ENCODE measurements around the gene ADCY4. TPM values are rescaled to one million over a fixed set of nuclear protein-coding genes. Genes with fewer than 3 reads are reported as not detected.
"Not testable (repeated sequence)": the region's sequence is repeated elsewhere in the genome, so short reads cannot be mapped to it uniquely, and the experiment has no call there.

Gene ADCY4
- total RNA-seq, 4 donors from 2014 or later = 9.7 to 144 (median 45.6) TPM

DNA sequence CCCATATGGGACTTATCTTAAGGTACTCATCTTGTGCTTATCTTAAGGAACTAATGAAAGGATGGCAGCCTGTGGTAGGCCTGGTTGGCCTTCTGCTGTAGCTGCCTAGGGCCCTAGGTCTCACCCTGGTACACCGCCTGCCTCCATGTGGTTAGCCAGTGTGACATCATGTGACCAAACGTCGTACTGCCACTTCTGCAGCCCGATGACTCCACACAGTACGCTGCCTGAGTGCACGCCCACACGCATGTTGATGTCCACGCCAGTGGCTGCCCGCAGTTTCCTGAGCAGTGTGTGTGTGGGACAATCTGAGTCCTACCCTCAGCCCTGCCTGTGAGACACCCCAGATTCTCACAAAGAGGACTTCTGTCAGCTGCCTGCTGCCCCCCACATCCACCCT lies 5.1 kb downstream of the ADCY4 start:
- ATAC-seq (ENCODE audit: low FRiP score) = peak; percentile 6
- TF ChIP-seq, protein P1, sequence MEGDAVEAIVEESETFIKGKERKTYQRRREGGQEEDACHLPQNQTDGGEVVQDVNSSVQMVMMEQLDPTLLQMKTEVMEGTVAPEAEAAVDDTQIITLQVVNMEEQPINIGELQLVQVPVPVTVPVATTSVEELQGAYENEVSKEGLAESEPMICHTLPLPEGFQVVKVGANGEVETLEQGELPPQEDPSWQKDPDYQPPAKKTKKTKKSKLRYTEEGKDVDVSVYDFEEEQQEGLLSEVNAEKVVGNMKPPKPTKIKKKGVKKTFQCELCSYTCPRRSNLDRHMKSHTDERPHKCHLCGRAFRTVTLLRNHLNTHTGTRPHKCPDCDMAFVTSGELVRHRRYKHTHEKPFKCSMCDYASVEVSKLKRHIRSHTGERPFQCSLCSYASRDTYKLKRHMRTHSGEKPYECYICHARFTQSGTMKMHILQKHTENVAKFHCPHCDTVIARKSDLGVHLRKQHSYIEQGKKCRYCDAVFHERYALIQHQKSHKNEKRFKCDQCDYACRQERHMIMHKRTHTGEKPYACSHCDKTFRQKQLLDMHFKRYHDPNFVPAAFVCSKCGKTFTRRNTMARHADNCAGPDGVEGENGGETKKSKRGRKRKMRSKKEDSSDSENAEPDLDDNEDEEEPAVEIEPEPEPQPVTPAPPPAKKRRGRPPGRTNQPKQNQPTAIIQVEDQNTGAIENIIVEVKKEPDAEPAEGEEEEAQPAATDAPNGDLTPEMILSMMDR (IDR thresholded peaks at IDR 0.05) = no peak
- DNase-seq (ENCODE audit: low spot score) = no peak

DNA sequence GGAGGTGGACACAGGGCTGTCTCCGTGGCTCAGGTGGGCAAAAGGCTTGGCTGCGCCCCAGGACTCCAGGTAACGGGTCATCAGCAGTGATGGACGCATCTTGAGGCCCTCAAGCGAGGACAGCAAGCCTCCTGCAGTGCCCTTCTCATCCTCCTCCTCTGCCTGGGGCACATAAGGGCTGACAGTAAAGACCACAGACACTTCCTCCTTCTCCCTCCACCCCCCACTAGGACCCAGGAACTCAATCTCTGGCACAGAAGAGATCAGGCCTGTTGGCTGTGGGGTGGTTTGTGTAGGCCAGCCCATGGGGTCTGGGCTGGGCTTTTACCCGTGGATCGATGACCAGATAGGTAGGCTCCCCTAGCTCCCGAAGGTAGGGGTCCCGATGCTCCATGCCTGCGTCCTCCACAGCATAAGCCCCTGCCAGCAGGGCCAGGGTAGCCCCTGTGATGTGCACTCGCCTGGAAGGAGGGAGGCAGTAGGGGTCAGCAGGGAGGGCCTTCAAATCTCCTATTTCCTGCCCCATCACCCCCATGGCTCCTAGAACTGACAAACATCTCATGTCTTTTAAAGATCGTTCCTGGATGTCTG lies 5.7 kb downstream of the ADCY4 start:
- DNase-seq (ENCODE audit: low spot score) (no peak), ATAC-seq (ENCODE audit: low FRiP score) (no peak)
- TF ChIP-seq, protein P1 (IDR thresholded peaks at IDR 0.05) = no peak

DNA sequence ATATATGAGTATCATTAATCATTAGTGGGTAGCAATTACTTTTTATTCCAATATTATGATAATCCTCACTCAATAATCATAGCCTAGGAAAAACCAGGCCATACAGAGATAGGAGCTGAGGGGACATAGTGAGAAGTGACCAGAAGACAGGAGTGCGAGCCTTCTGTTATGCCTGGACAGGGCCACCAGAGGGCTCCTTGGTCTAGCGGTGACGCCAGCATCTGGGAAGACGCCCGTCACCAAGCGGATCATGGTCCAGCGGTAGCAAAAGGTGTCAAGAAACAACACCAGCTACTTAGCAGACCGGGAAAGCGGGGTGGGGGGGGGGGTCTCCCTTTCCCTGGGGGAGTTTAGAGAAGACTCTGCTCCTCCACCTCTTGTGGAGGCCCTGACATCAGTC lies 7.0 kb downstream of the ADCY4 start:
- DNase-seq (ENCODE audit: low spot score); ATAC-seq (ENCODE audit: low FRiP score): not testable (repeated sequence)
- TF ChIP-seq, protein P1 (IDR thresholded peaks at IDR 0.05) = peak in 1 of 3 donors; percentile 6

DNA sequence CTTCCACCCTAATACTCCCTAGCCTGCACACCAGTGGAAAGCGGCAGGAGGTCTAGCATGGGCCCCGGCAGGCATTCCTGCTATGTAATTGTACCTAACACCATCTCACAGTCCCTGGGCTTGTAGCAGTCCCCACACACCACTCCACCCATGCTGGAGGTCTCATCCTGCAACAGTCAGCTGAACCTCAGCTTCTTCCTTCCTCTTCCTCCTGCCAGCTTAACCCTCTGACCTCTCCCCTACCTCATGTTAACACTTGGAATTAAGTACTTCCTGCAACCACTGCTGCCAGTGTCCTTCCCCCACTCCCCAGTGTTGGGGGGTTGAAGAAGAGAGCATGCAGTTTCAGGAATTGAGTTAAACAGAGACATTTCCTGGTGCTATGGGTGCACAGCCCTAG lies 7.6 kb downstream of the ADCY4 start:
- DNase-seq (ENCODE audit: low spot score) (no peak), ATAC-seq (ENCODE audit: low FRiP score) (no peak)

DNA sequence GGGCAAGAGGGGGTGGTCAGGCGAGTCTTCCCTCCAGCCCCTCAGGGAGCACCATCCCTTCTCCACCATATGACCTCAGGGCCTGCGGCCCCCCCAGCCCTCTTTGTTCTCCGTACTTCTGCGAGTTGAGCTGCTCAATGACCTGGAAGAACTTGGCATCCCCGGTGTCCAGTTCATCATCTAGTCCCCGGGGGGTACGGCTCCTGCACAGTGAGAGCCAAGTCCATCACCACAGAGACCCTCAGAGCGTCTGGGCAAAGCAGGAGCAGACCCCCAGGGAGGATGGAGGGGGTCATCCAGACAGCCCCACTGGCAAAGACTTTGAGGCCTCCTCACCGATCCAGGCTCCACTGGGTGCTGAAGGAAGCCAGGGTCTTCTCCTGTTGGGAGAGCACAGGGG lies 8.9 kb downstream of the ADCY4 start:
- DNase-seq (ENCODE audit: low spot score) (no peak), ATAC-seq (ENCODE audit: low FRiP score) (no peak)
- TF ChIP-seq, protein P1 (IDR thresholded peaks at IDR 0.05) = no peak

More for the DNA sequence above, 7.6 kb downstream of the ADCY4 start:
- TF ChIP-seq, protein P1 (IDR thresholded peaks at IDR 0.05) = no peak

DNA sequence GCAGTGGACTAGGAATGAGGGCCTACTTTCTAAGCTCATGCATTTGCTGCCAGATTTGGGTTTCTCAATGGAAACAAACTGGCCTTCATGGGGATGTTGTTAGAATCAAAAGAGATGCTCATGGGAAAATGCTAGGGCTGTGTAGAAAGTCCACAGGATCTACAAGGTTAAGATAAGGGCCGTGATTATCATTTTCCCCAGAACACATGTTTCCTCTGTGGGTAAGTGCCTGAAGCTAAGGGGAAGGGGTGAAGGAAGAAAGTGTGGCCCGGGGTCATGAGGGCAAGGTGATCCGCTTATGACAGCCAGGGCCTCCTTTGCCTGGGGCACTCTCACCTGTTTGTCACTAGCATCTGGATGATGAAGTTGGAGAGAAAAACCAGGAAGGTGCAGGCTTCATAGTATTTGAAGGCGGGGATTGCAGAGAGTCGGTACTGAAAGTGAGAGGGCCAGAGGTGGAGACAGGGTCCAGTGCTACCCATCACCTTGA lies 9.8 kb downstream of the ADCY4 start:
- TF ChIP-seq, protein P1 (IDR thresholded peaks at IDR 0.05) = no peak
- ATAC-seq (ENCODE audit: low FRiP score) (no peak), DNase-seq (ENCODE audit: low spot score) (no peak)

DNA sequence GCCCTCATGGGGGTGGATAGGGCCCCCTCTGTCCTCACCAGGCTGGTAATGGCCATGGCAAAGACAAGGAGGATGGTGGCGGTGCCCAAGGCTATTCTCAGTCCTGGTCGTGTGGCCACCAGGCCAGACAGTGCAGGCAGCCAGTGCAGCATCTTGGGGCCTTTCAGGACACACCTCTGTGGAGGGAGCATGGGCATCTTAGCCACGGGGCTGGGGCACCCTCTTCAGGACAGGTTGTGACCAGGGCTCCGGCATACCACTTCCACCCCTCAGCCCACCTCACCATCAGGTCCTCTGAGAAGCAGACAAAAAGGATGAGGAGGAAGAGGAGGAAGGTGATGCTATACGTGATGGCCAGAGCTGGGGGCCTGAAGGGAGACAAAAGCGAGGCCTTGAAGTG lies 10.8 kb downstream of the ADCY4 start:
- DNase-seq (ENCODE audit: low spot score) (no peak), ATAC-seq (ENCODE audit: low FRiP score) (no peak)
- TF ChIP-seq, protein P1 (IDR thresholded peaks at IDR 0.05) = no peak
